Measurements from ENCODE around the gene ANKRD39. TPM values are rescaled to one million over a fixed set of nuclear protein-coding genes. Genes with fewer than 3 reads are reported as not detected.

ANKRD39 gene
- total and polyA plus RNA-seq, 2 experiments from 2014 or later = 17.5 to 32.0 TPM

- TF ChIP-seq POLR2AphosphoS5 (IDR thresholded peaks at IDR 0.05; ENCODE audit: low read depth) (no peak), EZH2phosphoT487 (IDR thresholded peaks at IDR 0.05; ENCODE audit: unreplicated experiment) (no peak), EZH2 (IDR thresholded peaks at IDR 0.05; ENCODE audit: low read depth, unreplicated experiment) (no peak), STAT1 (IDR thresholded peaks at IDR 0.05; ENCODE audit: unreplicated experiment) (no peak), ZNF114 (CRISPR knock-in tag; IDR thresholded peaks at IDR 0.05) (no peak), CREB1 (CRISPR knock-in tag; IDR thresholded peaks at IDR 0.05; ENCODE audit: low read depth) (no peak), ETS1 (IDR thresholded peaks at IDR 0.05) (no peak), ZNF331 (CRISPR knock-in tag; IDR thresholded peaks at IDR 0.05; ENCODE audit: low read depth) (no peak), NANOG (IDR thresholded peaks at IDR 0.05; ENCODE audit: borderline replicate concordance) (no peak)
These were observed 15.0 kb upstream of the ANKRD39 start (continued) for GRCh38 chr2:96872591-96873349.

GRCh38 chr2:96870626-96871255, 12.9 kb upstream of the ANKRD39 start:
- no peaks in the 10 kb centered on the region for H3K9me3 Mint-ChIP-seq
- peak overlapping the region; percentile 47; the same call in 1 of the 2 replicates for H2AFZ ChIP-seq
- H3K27me3 Mint-ChIP-seq (ENCODE audit: insufficient read depth, low read depth, poor library complexity) = peaks cover 29% of the 10 kb centered on the region
- peaks cover 58% of the 10 kb centered on the region for H3K4me1 Mint-ChIP-seq
- H3F3A ChIP-seq (replicated peaks; ENCODE audit: low read depth) = 0 out of 2 replicates have a peak, but pooled peaks cover 12% of the 10 kb centered on the region
- peak overlapping the region; percentile 79 for H3K4me3 Mint-ChIP-seq
- no peaks in the 10 kb centered on the region for H3K27me3 ChIP-seq (ENCODE audit: insufficient read depth)
- no peaks in the 10 kb centered on the region for H3K36me3 ChIP-seq (ENCODE audit: insufficient read depth)
- no peaks in the 10 kb centered on the region for H4K20me1 ChIP-seq (replicated peaks; ENCODE audit: insufficient read depth)
- peak overlapping the region; percentile 90 for H3K4me2 ChIP-seq
- H3K9me2 ChIP-seq (ENCODE audit: insufficient read depth) = no peaks in the 10 kb centered on the region
- peaks cover 32% of the 10 kb centered on the region for H3K79me2 ChIP-seq (replicated peaks; ENCODE audit: insufficient read depth)
- H3K4me1 ChIP-seq (ENCODE audit: insufficient read depth) = peaks cover 48% of the 10 kb centered on the region
- peaks cover 21% of the 10 kb centered on the region for H3K36me3 Mint-ChIP-seq (ENCODE audit: low read depth)
- H3K27ac Mint-ChIP-seq = no peak overlapping the region; the same call in 1 of the 2 replicates
- H3K4me3 ChIP-seq = peak overlapping the region; percentile 90
- DNase-seq (ENCODE audit: low spot score) = peak; percentile 34
- no peak for ATAC-seq
- H3K27ac ChIP-seq (ENCODE audit: low read depth) = no peak overlapping the region
- TF ChIP-seq ETS1 (IDR thresholded peaks at IDR 0.05) (no peak), CREB1 (CRISPR knock-in tag; IDR thresholded peaks at IDR 0.05; ENCODE audit: low read depth) (no peak), CTCF (conservative IDR thresholded peaks at IDR 0.05; ENCODE audit: low read depth in 2 of 2) (no peak), ZNF114 (CRISPR knock-in tag; IDR thresholded peaks at IDR 0.05) (no peak), STAT1 (IDR thresholded peaks at IDR 0.05; ENCODE audit: unreplicated experiment) (no peak), JUNB (IDR thresholded peaks at IDR 0.05; ENCODE audit: unreplicated experiment) (no peak), REST (IDR thresholded peaks at IDR 0.05; ENCODE audit: unreplicated experiment) (no peak), NANOG (IDR thresholded peaks at IDR 0.05; ENCODE audit: borderline replicate concordance) (no peak), EZH2 (IDR thresholded peaks at IDR 0.05; ENCODE audit: low read depth, unreplicated experiment) (no peak), POLR2AphosphoS5 (IDR thresholded peaks at IDR 0.05; ENCODE audit: low read depth) (no peak)

Measured in GM23338 (cell line).